ENCODE measurements around the gene CLSTN2. TPM values are rescaled to one million over a fixed set of nuclear protein-coding genes. Genes with fewer than 3 reads are reported as not detected.

CLSTN2 gene
- total RNA-seq, 2 donors from 2014 or later = 3.5 to 60.3 TPM

DNA sequence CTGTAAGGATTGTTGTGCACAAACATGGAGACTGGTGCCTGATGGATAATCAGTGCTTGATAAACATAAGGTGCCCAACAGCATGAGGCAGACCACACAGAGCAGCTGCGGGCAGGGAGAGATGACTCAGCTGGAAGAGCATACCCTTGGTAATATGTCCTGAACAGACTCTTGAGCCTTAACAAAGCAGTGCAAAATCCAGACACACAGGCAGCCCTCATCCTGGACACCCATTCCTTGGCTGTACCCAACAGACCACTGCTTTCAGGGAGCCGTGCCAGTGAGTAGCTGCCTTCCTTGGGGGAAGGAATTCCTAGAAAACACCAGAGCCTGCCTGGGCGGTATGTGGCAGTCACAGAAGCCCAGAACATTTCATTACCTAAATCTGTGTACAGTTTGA, 156.2 kb downstream of the CLSTN2 start:
- intact Hi-C loops (cut with DNase I) = no loop called here
- no peak overlapping the region for H3K27ac ChIP-seq
- H3K4me3 ChIP-seq = no peak overlapping the region
- no peaks in the 10 kb centered on the region for H3K9me3 ChIP-seq
- H3K36me3 ChIP-seq = no peaks in the 10 kb centered on the region
- TF ChIP-seq POLR2A (IDR thresholded peaks at IDR 0.05) (no peak), POLR2AphosphoS5 (IDR thresholded peaks at IDR 0.05) (no peak)
- TF ChIP-seq, protein P1, sequence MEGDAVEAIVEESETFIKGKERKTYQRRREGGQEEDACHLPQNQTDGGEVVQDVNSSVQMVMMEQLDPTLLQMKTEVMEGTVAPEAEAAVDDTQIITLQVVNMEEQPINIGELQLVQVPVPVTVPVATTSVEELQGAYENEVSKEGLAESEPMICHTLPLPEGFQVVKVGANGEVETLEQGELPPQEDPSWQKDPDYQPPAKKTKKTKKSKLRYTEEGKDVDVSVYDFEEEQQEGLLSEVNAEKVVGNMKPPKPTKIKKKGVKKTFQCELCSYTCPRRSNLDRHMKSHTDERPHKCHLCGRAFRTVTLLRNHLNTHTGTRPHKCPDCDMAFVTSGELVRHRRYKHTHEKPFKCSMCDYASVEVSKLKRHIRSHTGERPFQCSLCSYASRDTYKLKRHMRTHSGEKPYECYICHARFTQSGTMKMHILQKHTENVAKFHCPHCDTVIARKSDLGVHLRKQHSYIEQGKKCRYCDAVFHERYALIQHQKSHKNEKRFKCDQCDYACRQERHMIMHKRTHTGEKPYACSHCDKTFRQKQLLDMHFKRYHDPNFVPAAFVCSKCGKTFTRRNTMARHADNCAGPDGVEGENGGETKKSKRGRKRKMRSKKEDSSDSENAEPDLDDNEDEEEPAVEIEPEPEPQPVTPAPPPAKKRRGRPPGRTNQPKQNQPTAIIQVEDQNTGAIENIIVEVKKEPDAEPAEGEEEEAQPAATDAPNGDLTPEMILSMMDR (IDR thresholded peaks at IDR 0.05) = no peak
- H3K4me1 ChIP-seq (replicated peaks) = no peaks in the 10 kb centered on the region
- no peak for DNase-seq (ENCODE audit: low spot score)
- H3K27me3 ChIP-seq (replicated peaks; ENCODE audit: insufficient read depth) = no peaks in the 10 kb centered on the region
- WGBS = 57% methylated on average over 3 of the region's 3 CpGs

DNA sequence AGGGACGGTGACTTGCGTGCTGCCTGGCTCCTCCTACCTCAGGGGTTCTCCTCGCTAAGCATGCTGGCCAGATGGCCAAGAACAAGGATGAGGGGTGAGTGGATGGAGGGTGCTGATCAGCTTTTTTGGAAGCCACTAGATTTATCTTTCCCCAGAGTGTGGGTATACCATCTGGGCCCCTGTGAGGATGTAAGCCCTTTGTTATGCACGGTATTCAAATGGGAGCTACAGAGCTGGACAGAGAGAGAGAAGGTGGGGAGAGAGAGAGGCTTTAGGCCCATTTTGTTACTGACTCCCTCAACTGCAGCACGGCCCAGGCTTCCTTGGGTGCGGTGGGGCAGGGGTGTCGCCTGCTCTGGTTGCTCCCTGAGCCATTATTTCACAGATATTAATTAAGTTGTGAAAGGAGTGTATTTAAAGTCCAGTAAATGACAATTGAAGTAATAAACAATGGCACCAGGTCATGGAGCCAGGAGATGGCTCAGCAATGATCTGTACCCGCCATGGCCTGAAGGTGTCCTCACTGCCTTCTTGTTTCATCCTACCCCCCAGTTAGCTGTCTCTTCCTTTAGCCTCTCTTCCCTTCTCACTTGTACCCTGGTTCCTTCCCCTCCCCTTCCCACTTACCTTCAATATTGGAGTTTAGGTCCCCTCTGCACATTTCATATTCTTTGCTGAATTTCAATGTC, 158.0 kb downstream of the CLSTN2 start:
- H3K4me1 ChIP-seq (replicated peaks) = no peaks in the 10 kb centered on the region
- no peak for DNase-seq (ENCODE audit: low spot score)
- no peak overlapping the region for H3K27ac ChIP-seq
- no peaks in the 10 kb centered on the region for H3K36me3 ChIP-seq
- intact Hi-C loops (cut with DNase I) = no loop called here
- no peak overlapping the region for H3K4me3 ChIP-seq
- 95% methylated on average over 8 of the region's 8 CpGs for WGBS
- H3K9me3 ChIP-seq = no peaks in the 10 kb centered on the region
- TF ChIP-seq POLR2A (IDR thresholded peaks at IDR 0.05) = no peak
- TF ChIP-seq, protein P1 (IDR thresholded peaks at IDR 0.05) = no peak
- no peak for TF ChIP-seq POLR2AphosphoS5 (IDR thresholded peaks at IDR 0.05)
- no peaks in the 10 kb centered on the region for H3K27me3 ChIP-seq (replicated peaks; ENCODE audit: insufficient read depth)

DNA sequence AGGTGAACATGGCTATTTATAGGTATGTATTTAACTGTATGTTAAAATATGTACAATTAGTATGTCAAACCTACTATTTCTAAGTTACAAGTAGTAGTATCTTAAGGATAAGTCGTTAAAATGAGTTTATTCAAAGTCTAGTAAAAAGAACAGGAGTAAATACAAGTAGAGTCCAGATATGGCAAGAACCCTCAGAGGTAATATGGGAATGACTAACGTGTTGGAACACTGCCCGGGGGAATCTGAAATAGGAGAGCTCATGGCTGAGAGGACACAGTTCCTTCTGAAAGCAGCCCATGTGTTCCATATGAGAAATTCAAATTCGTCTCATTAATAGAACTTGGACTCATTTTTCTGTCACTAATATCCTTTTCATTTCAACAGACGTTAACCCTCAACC, 158.8 kb downstream of the CLSTN2 start:
- peak; percentile 93 for DNase-seq (ENCODE audit: low spot score)
- H3K9me3 ChIP-seq = no peaks in the 10 kb centered on the region
- no peaks in the 10 kb centered on the region for H3K27me3 ChIP-seq (replicated peaks; ENCODE audit: insufficient read depth)
- intact Hi-C loops (cut with DNase I) = no loop called here
- 8% methylated on average over 5 of the region's 5 CpGs for WGBS
- H3K4me3 ChIP-seq = no peak overlapping the region
- H3K36me3 ChIP-seq = no peaks in the 10 kb centered on the region
- H3K27ac ChIP-seq = no peak overlapping the region
- H3K4me1 ChIP-seq (replicated peaks) = no peaks in the 10 kb centered on the region
- TF ChIP-seq, protein P1 (IDR thresholded peaks at IDR 0.05) = no peak
- TF ChIP-seq POLR2A (IDR thresholded peaks at IDR 0.05) (no peak), POLR2AphosphoS5 (IDR thresholded peaks at IDR 0.05) (peak; percentile 79)

DNA sequence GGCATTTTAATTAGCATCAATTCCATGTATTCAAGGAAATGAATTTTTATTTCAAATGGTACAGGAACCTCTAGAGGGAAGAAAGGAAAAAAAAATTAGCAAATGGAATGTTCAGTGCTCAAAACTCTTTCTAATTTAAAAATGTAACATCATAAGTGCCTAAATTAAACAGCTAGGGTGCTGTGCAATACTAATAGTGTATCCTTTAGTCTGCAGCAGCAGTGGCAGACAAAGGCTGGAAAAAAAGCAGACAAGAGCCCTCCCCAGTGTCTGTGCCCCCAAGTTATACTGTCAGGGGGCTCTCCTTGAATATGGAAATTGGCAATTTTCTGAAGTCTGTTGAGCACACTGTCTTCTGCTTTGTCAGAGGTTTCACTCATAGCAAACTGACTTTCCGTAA, 159.5 kb downstream of the CLSTN2 start:
- intact Hi-C loops (cut with DNase I) = no loop called here
- TF ChIP-seq POLR2A (IDR thresholded peaks at IDR 0.05) (no peak), POLR2AphosphoS5 (IDR thresholded peaks at IDR 0.05) (no peak)
- TF ChIP-seq, protein P1 (IDR thresholded peaks at IDR 0.05) = no peak
- H3K4me3 ChIP-seq = no peak overlapping the region
- H3K27ac ChIP-seq = no peak overlapping the region
- no peaks in the 10 kb centered on the region for H3K36me3 ChIP-seq
- 92% methylated on average over 1 of the region's 1 CpG for WGBS
- no peaks in the 10 kb centered on the region for H3K9me3 ChIP-seq
- no peaks in the 10 kb centered on the region for H3K27me3 ChIP-seq (replicated peaks; ENCODE audit: insufficient read depth)
- no peaks in the 10 kb centered on the region for H3K4me1 ChIP-seq (replicated peaks)
- no peak for DNase-seq (ENCODE audit: low spot score)

DNA sequence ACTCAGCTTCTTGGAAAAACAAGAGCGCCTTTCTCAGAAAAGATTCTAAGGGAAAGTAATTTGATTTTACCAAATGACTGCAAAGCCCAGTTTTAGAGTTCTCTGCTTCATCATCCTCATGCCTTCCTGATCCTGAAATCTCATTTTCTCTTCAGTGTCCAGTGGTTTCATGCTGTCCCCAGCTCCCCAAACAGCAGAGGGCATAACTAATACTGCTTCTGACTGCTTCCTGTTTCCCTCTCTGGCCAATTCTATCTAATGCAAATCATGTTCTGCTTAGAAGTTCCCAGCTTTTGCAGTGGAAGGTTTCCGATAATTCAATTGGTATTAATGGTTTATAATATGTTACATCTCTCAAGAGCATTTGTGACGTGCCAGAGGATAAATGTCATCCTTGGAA, 161.1 kb downstream of the CLSTN2 start:
- WGBS = 90% methylated on average over 3 of the region's 3 CpGs
- H3K4me1 ChIP-seq (replicated peaks) = no peaks in the 10 kb centered on the region
- TF ChIP-seq POLR2A (IDR thresholded peaks at IDR 0.05) = no peak
- no peak for TF ChIP-seq POLR2AphosphoS5 (IDR thresholded peaks at IDR 0.05)
- TF ChIP-seq, protein P1 (IDR thresholded peaks at IDR 0.05) = no peak
- no peaks in the 10 kb centered on the region for H3K36me3 ChIP-seq
- H3K4me3 ChIP-seq = no peak overlapping the region
- H3K9me3 ChIP-seq = no peaks in the 10 kb centered on the region
- no peak for DNase-seq (ENCODE audit: low spot score)
- no peaks in the 10 kb centered on the region for H3K27me3 ChIP-seq (replicated peaks; ENCODE audit: insufficient read depth)
- H3K27ac ChIP-seq = no peak overlapping the region
- intact Hi-C loops (cut with DNase I) = no loop called here

Measured in prostate gland (tissue), 2 donors.